Choroid plexus epithelial cell (primary cell): ENCODE data around the gene HSD17B2.

Source experiments
- DNase-seq: peaks from one replicate; pipeline ENCODE4 v3.0.0-alpha.2; 2010; ENCODE audit warnings: low read depth
- H3K4me3 ChIP-seq: 2 replicates; pipeline ENCODE4 v1.5.1; 2011; ENCODE audit warnings: low read depth, mild to moderate bottlenecking, control low read depth, low read length, moderate library complexity
- CTCF ChIP-seq: conservative IDR thresholded peaks from 2 replicates; pipeline ENCODE4 v1.5.1; 2011; ENCODE audit warnings: low read depth, mild to moderate bottlenecking, control low read depth, inconsistent platforms, low read length, moderate library complexity

The HSD17B2 gene, protein sequence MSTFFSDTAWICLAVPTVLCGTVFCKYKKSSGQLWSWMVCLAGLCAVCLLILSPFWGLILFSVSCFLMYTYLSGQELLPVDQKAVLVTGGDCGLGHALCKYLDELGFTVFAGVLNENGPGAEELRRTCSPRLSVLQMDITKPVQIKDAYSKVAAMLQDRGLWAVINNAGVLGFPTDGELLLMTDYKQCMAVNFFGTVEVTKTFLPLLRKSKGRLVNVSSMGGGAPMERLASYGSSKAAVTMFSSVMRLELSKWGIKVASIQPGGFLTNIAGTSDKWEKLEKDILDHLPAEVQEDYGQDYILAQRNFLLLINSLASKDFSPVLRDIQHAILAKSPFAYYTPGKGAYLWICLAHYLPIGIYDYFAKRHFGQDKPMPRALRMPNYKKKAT

DNA sequence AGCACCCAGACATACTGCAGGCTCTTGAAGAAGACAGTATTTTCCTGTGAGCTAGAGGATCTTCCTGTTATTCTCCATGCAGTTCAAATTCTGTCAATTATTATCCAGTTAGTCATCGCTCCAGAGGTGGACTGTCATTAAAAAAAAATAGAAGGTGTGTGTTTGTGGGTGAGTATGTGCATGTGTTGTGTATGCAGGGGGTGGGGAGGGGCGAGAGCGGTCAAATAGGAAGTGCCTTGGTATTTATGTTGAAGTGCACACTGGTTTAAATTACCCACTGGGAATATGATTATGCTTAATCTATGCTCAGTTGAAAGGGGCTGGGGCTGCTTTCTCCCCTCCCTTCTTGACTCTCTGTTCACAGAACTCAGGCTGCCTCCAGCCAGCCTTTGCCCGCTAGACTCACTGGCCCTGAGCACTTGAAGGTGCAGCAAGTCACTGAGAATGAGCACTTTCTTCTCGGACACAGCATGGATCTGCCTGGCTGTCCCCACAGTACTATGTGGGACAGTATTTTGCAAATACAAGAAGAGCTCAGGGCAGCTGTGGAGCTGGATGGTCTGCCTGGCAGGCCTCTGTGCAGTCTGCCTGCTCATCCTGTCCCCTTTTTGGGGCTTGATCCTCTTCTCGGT is at the start of gene HSD17B2:
Gene HSD17B2, plus strand, starts transcription at position 273 of the 632 bp plus-strand sequence. Its CDS starts 172 bp downstream, at position 445.
- peak; percentile 27 for DNase-seq
- H3K4me3 ChIP-seq: no peak within 1 kb of the TSS
- TF ChIP-seq CTCF: no peak

DNA sequence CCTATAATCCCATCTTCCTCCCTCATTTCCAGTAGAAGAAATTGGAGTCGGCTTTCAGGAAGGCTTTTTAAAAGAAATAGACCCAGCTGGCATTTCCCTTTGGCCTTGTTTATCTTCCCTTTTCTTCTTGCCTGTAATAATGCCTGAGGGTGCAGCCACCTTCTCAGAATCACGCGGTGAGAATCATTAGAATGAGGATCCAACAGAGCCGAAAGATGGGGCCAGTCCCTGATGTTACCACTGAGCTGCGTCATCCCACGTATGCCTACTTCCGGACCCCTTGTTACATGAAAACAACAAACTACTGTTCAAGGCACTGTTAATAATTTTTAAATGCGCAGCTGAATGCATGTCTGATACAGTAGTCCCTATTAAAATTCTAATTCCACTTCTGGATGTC is 47.9 kb upstream of the HSD17B2 start:
- TF ChIP-seq CTCF: no peak
- no peak for DNase-seq
- H3K4me3 ChIP-seq: no peak overlapping the region

- no peak for TF ChIP-seq CTCF
- no peak overlapping the region for H3K4me3 ChIP-seq
- no peak for DNase-seq
Observed at GRCh38 chr16:81987706-81988105, 47.3 kb upstream of the HSD17B2 start.

DNA sequence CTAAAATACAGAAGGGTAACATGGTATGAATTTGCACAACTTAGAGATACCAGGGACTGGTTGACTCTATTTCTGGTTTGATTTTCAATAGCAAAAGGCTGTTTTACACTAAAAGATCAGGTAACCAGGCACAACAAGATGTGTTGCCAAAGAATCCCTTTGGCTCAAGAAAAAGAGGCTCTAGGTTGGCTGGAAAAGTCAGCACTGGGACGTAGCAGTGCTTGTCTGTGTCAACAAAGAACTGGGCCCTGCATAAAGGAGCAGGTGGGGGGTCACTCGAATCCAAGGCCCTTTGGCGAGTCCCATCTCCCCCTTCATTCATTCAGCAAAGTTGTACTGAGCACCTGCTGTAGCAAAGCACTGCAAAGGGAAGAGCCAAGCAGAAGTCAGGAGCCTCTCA is 42.2 kb upstream of the HSD17B2 start:
- no peak for TF ChIP-seq CTCF
- no peak overlapping the region for H3K4me3 ChIP-seq
- no peak for DNase-seq

- DNase-seq: no peak
Observed at GRCh38 chr16:81994485-81994884, 40.6 kb upstream of the HSD17B2 start.

GRCh38 chr16:81995651-81996050 is 39.4 kb upstream of the HSD17B2 start:
- H3K4me3 ChIP-seq: no peak overlapping the region
- no peak for DNase-seq
- TF ChIP-seq CTCF: no peak

More at GRCh38 chr16:81994485-81994884, 40.6 kb upstream of the HSD17B2 start:
- peak; percentile 25 for TF ChIP-seq CTCF
- no peak overlapping the region for H3K4me3 ChIP-seq
